Ishikawa (cell line): Measurements from ENCODE around the gene SETMAR.

ENCODE experiments used
- CEBPB ChIP-seq: IDR thresholded peaks from 2 replicates; pipeline ENCODE4 v1.6.1; 2012
- CREB1 ChIP-seq: IDR thresholded peaks from 2 replicates; pipeline ENCODE4 v1.6.1; 2012; ENCODE audit warnings: low read depth
- EGR1 ChIP-seq: IDR thresholded peaks from 2 replicates; pipeline ENCODE4 v1.6.1; 2012
- EP300 ChIP-seq: IDR thresholded peaks from 2 replicates; pipeline ENCODE4 v1.6.1; 2012; ENCODE audit warnings: borderline replicate concordance
- FOXM1 ChIP-seq: IDR thresholded peaks from 2 replicates; pipeline ENCODE4 v1.6.1; 2012; ENCODE audit warnings: low read depth, borderline replicate concordance
- MAX ChIP-seq: IDR thresholded peaks from 2 replicates; pipeline ENCODE4 v1.6.1; 2012
- NFIC ChIP-seq: IDR thresholded peaks from 2 replicates; pipeline ENCODE4 v1.6.1; 2012
- RAD21 ChIP-seq: IDR thresholded peaks from 2 replicates; pipeline ENCODE4 v1.6.1; 2012; ENCODE audit warnings: low read depth
- TAF1 ChIP-seq: IDR thresholded peaks from 2 replicates; pipeline ENCODE4 v1.6.1; 2012; ENCODE audit warnings: low read depth, mild to moderate bottlenecking
- TCF12 ChIP-seq: IDR thresholded peaks from 2 replicates; pipeline ENCODE4 v1.6.1; 2012; ENCODE audit warnings: low read depth
- TEAD4 ChIP-seq: IDR thresholded peaks from 2 replicates; pipeline ENCODE4 v1.6.1; 2012
- YY1 ChIP-seq: IDR thresholded peaks from 2 replicates; pipeline ENCODE4 v1.6.1; 2012; ENCODE audit warnings: low read depth
- ZBTB7A ChIP-seq: IDR thresholded peaks from 2 replicates; pipeline ENCODE4 v1.6.1; 2012; ENCODE audit warnings: low read depth
- TF ChIP-seq, protein P1 (sequence below): IDR thresholded peaks from 2 replicates; pipeline ENCODE4 v1.6.1; 2012; ENCODE audit warnings: low read depth, mild to moderate bottlenecking
- TF ChIP-seq, protein P2 (sequence below): IDR thresholded peaks from 2 replicates; pipeline ENCODE4 v1.6.1; 2012

SETMAR gene

DNA sequence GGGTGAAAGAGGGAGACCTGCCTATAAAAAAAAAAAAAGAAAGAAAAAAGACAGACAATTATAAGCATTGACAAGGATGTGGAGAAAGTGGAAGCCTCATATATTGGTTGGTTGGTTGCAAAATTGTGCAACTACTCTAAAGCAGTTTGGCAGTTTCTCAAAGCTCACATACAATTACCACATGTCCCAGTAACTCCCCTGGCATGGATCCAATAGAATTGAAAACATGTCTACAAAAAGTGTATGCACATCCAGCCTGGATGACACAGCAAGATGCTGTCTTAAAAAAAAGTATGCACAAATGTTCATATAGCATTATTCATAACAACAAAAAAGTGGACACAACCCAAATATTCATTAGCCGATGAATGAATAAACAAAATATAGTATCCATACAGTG, 19.5 kb downstream of the SETMAR start:
- TF ChIP-seq, protein P1, sequence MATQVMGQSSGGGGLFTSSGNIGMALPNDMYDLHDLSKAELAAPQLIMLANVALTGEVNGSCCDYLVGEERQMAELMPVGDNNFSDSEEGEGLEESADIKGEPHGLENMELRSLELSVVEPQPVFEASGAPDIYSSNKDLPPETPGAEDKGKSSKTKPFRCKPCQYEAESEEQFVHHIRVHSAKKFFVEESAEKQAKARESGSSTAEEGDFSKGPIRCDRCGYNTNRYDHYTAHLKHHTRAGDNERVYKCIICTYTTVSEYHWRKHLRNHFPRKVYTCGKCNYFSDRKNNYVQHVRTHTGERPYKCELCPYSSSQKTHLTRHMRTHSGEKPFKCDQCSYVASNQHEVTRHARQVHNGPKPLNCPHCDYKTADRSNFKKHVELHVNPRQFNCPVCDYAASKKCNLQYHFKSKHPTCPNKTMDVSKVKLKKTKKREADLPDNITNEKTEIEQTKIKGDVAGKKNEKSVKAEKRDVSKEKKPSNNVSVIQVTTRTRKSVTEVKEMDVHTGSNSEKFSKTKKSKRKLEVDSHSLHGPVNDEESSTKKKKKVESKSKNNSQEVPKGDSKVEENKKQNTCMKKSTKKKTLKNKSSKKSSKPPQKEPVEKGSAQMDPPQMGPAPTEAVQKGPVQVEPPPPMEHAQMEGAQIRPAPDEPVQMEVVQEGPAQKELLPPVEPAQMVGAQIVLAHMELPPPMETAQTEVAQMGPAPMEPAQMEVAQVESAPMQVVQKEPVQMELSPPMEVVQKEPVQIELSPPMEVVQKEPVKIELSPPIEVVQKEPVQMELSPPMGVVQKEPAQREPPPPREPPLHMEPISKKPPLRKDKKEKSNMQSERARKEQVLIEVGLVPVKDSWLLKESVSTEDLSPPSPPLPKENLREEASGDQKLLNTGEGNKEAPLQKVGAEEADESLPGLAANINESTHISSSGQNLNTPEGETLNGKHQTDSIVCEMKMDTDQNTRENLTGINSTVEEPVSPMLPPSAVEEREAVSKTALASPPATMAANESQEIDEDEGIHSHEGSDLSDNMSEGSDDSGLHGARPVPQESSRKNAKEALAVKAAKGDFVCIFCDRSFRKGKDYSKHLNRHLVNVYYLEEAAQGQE, result no peak
- TF ChIP-seq ZBTB7A, result no peak
- no peak for TF ChIP-seq TCF12
- TF ChIP-seq, protein P2, sequence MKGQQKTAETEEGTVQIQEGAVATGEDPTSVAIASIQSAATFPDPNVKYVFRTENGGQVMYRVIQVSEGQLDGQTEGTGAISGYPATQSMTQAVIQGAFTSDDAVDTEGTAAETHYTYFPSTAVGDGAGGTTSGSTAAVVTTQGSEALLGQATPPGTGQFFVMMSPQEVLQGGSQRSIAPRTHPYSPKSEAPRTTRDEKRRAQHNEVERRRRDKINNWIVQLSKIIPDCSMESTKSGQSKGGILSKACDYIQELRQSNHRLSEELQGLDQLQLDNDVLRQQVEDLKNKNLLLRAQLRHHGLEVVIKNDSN, result no peak
- TF ChIP-seq EP300, result no peak
- TF ChIP-seq MAX, result no peak
- no peak for TF ChIP-seq TAF1
- TF ChIP-seq YY1, result no peak
- TF ChIP-seq CREB1, result no peak
- no peak for TF ChIP-seq CEBPB
- TF ChIP-seq EGR1, result no peak
- TF ChIP-seq FOXM1, result no peak
- TF ChIP-seq NFIC, result no peak
- TF ChIP-seq TEAD4, result no peak
- TF ChIP-seq RAD21, result no peak

DNA sequence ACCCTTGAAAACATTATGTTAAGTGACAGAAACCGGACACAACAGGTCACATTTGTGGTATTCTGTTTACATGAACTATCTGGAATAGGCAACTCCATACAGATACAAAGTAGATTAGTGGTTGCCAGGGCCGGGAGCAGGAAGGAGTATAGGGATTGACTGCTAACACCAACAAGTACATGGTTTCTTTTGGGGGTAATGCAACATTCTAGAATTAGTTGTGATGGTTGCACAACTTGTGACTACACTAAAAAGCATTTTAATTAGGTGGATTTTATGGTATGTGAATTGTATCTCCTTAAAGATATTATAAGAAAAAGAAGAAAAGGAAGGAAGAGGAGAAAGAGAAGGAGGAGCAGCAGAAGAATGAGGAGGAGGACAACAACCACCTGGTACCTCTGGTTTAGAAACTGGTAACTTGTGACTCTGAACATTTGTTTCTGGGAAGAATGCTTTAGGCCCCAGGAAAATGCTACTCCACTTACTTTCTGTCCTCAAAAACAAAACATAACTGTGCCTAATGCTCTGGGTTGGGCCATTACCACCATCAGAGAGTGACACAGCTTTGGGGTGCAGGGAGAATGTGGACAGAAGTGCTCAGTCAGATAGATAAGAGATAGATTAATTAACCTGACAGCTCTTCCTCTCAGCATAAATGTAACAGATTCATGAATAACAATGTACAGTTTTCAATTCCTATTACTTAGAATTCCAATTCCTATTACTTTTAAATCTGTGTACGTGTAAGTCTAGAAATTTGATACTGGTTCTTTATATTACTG, 20.3 kb downstream of the SETMAR start:
- TF ChIP-seq CREB1 (no peak), YY1 (no peak), EP300 (no peak), CEBPB (no peak), FOXM1 (no peak), ZBTB7A (no peak), EGR1 (no peak), RAD21 (no peak), NFIC (no peak), MAX (no peak), TCF12 (no peak), TAF1 (no peak), TEAD4 (no peak)
- TF ChIP-seq, protein P1, result no peak
- TF ChIP-seq, protein P2, result no peak

- no peak for TF ChIP-seq NFIC
- TF ChIP-seq ZBTB7A, result no peak
- no peak for TF ChIP-seq TEAD4
- no peak for TF ChIP-seq FOXM1
- TF ChIP-seq CEBPB, result no peak
- TF ChIP-seq, protein P2, result no peak
- TF ChIP-seq YY1, result no peak
- TF ChIP-seq, protein P1, result no peak
- no peak for TF ChIP-seq CREB1
- no peak for TF ChIP-seq TCF12
- no peak for TF ChIP-seq RAD21
Observed at GRCh38 chr3:4326868-4327267, 23.7 kb downstream of the SETMAR start.

GRCh38 chr3:4332111-4332510, 28.9 kb downstream of the SETMAR start:
- TF ChIP-seq CREB1 (no peak), TAF1 (no peak), RAD21 (no peak), FOXM1 (no peak), EGR1 (no peak), EP300 (no peak), YY1 (no peak), MAX (no peak), NFIC (no peak)
